ENCODE measurements around the gene TTC16.
A peak's percentile ranks its signal among the peaks of the same experiment; 100 is the strongest.

TTC16 gene

DNA sequence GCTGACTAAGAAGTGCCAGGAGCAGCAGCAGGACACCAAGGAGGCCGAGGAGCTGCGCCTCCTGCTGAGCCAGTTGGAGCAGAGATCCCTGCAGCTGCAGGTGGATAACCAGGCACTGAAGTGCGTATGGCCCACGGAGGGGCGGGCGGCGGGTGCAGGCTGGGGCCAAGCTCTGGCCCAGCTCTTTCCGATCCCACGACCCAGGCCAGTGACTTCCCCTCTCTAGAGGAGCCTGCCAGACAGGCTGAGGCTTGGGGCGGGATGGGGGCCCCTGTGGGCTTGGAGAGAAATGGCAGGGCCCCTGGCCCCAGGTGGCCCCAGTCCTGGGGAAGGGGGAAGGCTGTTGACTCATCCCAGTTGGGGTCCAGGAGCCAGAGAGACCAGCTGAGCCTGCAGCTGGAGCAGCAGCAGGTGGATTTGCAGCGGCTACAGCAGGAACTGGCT is 4.0 kb upstream of the TTC16 start:
- no peak overlapping the region for H3K4me3 ChIP-seq (ENCODE audit: low read depth, low read length)
- TF ChIP-seq, protein P1, sequence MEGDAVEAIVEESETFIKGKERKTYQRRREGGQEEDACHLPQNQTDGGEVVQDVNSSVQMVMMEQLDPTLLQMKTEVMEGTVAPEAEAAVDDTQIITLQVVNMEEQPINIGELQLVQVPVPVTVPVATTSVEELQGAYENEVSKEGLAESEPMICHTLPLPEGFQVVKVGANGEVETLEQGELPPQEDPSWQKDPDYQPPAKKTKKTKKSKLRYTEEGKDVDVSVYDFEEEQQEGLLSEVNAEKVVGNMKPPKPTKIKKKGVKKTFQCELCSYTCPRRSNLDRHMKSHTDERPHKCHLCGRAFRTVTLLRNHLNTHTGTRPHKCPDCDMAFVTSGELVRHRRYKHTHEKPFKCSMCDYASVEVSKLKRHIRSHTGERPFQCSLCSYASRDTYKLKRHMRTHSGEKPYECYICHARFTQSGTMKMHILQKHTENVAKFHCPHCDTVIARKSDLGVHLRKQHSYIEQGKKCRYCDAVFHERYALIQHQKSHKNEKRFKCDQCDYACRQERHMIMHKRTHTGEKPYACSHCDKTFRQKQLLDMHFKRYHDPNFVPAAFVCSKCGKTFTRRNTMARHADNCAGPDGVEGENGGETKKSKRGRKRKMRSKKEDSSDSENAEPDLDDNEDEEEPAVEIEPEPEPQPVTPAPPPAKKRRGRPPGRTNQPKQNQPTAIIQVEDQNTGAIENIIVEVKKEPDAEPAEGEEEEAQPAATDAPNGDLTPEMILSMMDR (conservative IDR thresholded peaks at IDR 0.05; ENCODE audit: low read depth, low read length): no peak
- DNase-seq (ENCODE audit: low read depth): no peak

DNA sequence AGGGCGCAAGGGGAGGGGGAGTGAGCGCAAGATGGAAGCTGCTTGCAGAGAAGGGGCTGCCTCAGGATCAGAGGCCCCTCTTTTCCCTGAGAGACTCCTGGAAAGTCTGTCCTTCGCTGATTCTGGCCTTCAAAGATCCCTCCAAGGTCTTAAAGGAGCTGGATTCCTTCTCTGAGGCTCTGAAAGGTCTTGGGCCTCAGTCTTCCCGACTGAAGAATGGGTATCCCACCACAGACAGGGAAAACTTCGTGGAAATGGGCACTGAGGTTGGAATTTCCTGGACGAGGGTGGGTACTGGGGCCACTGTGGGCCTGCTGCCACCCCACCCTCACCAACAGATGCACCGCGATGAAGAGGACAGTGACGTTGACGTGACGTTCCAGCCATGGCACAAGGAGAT is 3.5 kb upstream of the TTC16 start:
- TF ChIP-seq, protein P1 (conservative IDR thresholded peaks at IDR 0.05; ENCODE audit: low read depth, low read length): no peak
- no peak overlapping the region for H3K4me3 ChIP-seq (ENCODE audit: low read depth, low read length)
- no peak for DNase-seq (ENCODE audit: low read depth)

DNA sequence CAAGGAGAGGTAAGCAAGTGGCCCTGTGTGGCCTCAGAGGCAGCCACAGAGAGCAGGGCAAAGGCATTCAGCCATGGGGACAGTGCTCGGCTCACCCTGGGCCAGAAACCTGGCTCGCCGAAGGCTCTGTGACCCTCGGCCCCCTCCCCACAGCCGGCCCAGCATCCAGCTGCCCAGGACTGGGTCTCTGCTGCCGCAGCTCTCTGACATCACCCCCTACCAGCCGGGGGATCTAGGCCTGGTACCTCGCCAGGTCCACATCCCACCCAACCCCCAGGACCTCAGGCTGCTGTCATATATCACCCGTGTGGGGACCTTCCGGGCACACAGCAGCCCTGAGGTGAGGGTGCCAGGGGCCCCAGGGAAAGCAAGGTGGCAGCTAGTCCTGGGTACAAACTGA is 3.0 kb upstream of the TTC16 start:
- TF ChIP-seq, protein P1 (conservative IDR thresholded peaks at IDR 0.05; ENCODE audit: low read depth, low read length): no peak
- no peak overlapping the region for H3K4me3 ChIP-seq (ENCODE audit: low read depth, low read length)
- no peak for DNase-seq (ENCODE audit: low read depth)

- TF ChIP-seq, protein P1 (conservative IDR thresholded peaks at IDR 0.05; ENCODE audit: low read depth, low read length): no peak
- H3K4me3 ChIP-seq (ENCODE audit: low read depth, low read length): peak overlapping the region; percentile 87
- no peak for DNase-seq (ENCODE audit: low read depth)
These were observed 1.7 kb upstream of the TTC16 start for GRCh38 chr9:127714020-127714750.

- peak overlapping the region; percentile 87 for H3K4me3 ChIP-seq (ENCODE audit: low read depth, low read length)
These were observed 869 bp upstream of the TTC16 start for GRCh38 chr9:127714951-127715469.

GRCh38 chr9:127716412-127716811 is 533 bp downstream of the TTC16 start:
- H3K4me3 ChIP-seq (ENCODE audit: low read depth, low read length): no peak overlapping the region
- no peak for DNase-seq (ENCODE audit: low read depth)

More at GRCh38 chr9:127714951-127715469, 869 bp upstream of the TTC16 start:
- TF ChIP-seq, protein P1 (conservative IDR thresholded peaks at IDR 0.05; ENCODE audit: low read depth, low read length): no peak
- DNase-seq (ENCODE audit: low read depth): no peak

More at GRCh38 chr9:127716412-127716811, 533 bp downstream of the TTC16 start:
- TF ChIP-seq, protein P1 (conservative IDR thresholded peaks at IDR 0.05; ENCODE audit: low read depth, low read length): no peak

Data from choroid plexus epithelial cell (primary cell).